CD14-positive monocyte (primary cell): Measurements from ENCODE around the gene CUBN. TPM values are rescaled to one million over a fixed set of nuclear protein-coding genes. Genes with fewer than 3 reads are reported as not detected.

ENCODE experiments used
- DNase-seq, 3 donors: peaks; one replicate each; pipeline ENCODE4 v3.0.0-alpha.2; 2011 to 2022
- H2AFZ ChIP-seq: 2 replicates; pipeline ENCODE4 v1.6.0; 2012; ENCODE audit warnings: mild to moderate bottlenecking, low read depth, low read length, inconsistent platforms; ENCODE audit not compliant: insufficient read depth, poor library complexity, severe bottlenecking
- H3K27ac ChIP-seq, 2 donors: 1 replicate in 1 of 2; 2 replicates in 1 of 2; pipeline ENCODE4 v1.5.1; 2012 to 2013; ENCODE audit warnings: low read length in 2 of 2, control low read depth in 1 of 2, inconsistent platforms in 1 of 2, low read depth in 1 of 2, mild to moderate bottlenecking in 1 of 2
- H3K27me3 ChIP-seq, 2 donors: one replicate each; pipeline versions ENCODE4 v1.6.0 to v1.6.1; 2011 to 2013; ENCODE audit warnings: low read length in 2 of 2; ENCODE audit not compliant: control insufficient read depth in 2 of 2, insufficient read depth in 2 of 2
- H3K36me3 ChIP-seq, 2 donors: replicated peaks in 1 of 2; 1 replicate in 1 of 2; 2 replicates in 1 of 2; pipeline versions ENCODE4 v1.5.1 to v1.6.1; 2012 to 2013; ENCODE audit warnings: low read length in 2 of 2, control low read depth in 1 of 2, inconsistent platforms in 1 of 2, mild to moderate bottlenecking in 1 of 2; ENCODE audit not compliant: insufficient read depth in 2 of 2, control insufficient read depth in 1 of 2
- H3K4me1 ChIP-seq, 2 donors: 1 replicate in 1 of 2; 2 replicates in 1 of 2; pipeline versions ENCODE4 v1.5.1 to v1.6.1; 2012 to 2013; ENCODE audit warnings: low read length in 2 of 2, control low read depth in 1 of 2, inconsistent platforms in 1 of 2, mild to moderate bottlenecking in 1 of 2, moderate library complexity in 1 of 2; ENCODE audit not compliant: insufficient read depth in 2 of 2, control insufficient read depth in 1 of 2
- H3K4me2 ChIP-seq: replicated peaks from 2 replicates; pipeline ENCODE3; 2012; ENCODE audit warnings: low read length, moderate library complexity, mild to moderate bottlenecking; ENCODE audit not compliant: poor library complexity, severe bottlenecking; ENCODE audit errors: extremely low read depth
- H3K4me3 ChIP-seq, 3 experiments: fragments of 200-600 bp in 1 of 3; sonication (generic) in 1 of 3; replicated peaks in 1 of 3; 1 replicate in 2 of 3; 2 replicates in 1 of 3; pipeline ENCODE4 v1.5.1; 2011 to 2013; ENCODE audit warnings: low read length in 3 of 3, mild to moderate bottlenecking in 3 of 3, control low read depth in 2 of 3, low read depth in 2 of 3, inconsistent platforms in 1 of 3, moderate library complexity in 1 of 3
- H3K79me2 ChIP-seq: 2 replicates; pipeline ENCODE4 v1.6.0; 2012; ENCODE audit warnings: mild to moderate bottlenecking, control low read depth, inconsistent platforms, low read length, moderate library complexity; ENCODE audit not compliant: insufficient read depth
- H3K9ac ChIP-seq: 2 replicates; pipeline ENCODE4 v1.6.0; 2017; ENCODE audit warnings: low read length, mild to moderate bottlenecking; ENCODE audit not compliant: insufficient read depth, poor library complexity, severe bottlenecking
- H3K9me3 ChIP-seq, 2 donors: replicated peaks in 1 of 2; 1 replicate in 1 of 2; 2 replicates in 1 of 2; pipeline versions ENCODE4 v1.5.1 to v1.6.1; 2012 to 2013; ENCODE audit warnings: low read length in 2 of 2, control low read depth in 1 of 2; ENCODE audit not compliant: control insufficient read depth in 1 of 2, insufficient read depth in 1 of 2
- H4K20me1 ChIP-seq: 2 replicates; pipeline ENCODE4 v1.6.0; 2012; ENCODE audit warnings: mild to moderate bottlenecking, low read length, control low read depth, moderate library complexity; ENCODE audit not compliant: insufficient read depth
- H3K27ac Mint-ChIP-seq, 7 donors: one replicate each; pipeline ENCODE4 v1.8.0; 2020; ENCODE audit warnings: mild to moderate bottlenecking in 7 of 7, mixed read lengths in 7 of 7, moderate library complexity in 6 of 7, inconsistent platforms in 2 of 7
- H3K27me3 Mint-ChIP-seq, 3 donors: one replicate each; pipeline ENCODE4 v1.8.0; 2021 to 2022; ENCODE audit warnings: low read depth in 3 of 3, mild to moderate bottlenecking in 3 of 3, mixed read lengths in 3 of 3, moderate library complexity in 3 of 3, inconsistent platforms in 1 of 3
- H3K36me3 Mint-ChIP-seq, 2 donors: one replicate each; pipeline ENCODE4 v1.8.0; 2020; ENCODE audit warnings: mixed read lengths in 2 of 2, inconsistent platforms in 1 of 2, mild to moderate bottlenecking in 1 of 2
- H3K4me1 Mint-ChIP-seq: one replicate; pipeline ENCODE4 v1.8.0; 2020; ENCODE audit warnings: mild to moderate bottlenecking, mixed read lengths
- H3K4me3 Mint-ChIP-seq, 2 donors: one replicate each; pipeline ENCODE4 v1.8.0; 2020; ENCODE audit warnings: mild to moderate bottlenecking in 2 of 2, mixed read lengths in 2 of 2, moderate library complexity in 1 of 2
- H3K9me3 Mint-ChIP-seq, 7 donors: one replicate each; pipeline ENCODE4 v1.8.0; 2020 to 2022; ENCODE audit warnings: mixed read lengths in 7 of 7, mild to moderate bottlenecking in 6 of 7, moderate library complexity in 6 of 7, inconsistent platforms in 2 of 7
- WGBS: methylation state at CpG from one replicate; pipeline ENCODE4 v1.1.5; 2013; ENCODE audit warnings: missing lambda C conversion rate; ENCODE audit not compliant: insufficient coverage; 5-methylcytosine and 5-hydroxymethylcytosine counted together
- intact Hi-C, 2 donors: fragments of 100-400 bp; cut with micrococcal nuclease; formaldehyde crosslinking; loops; one replicate each; pipeline versions ENCODE4 v1.15.0 to v1.15.1; 2023
- polyA plus RNA-seq, 3 donors: library from polyadenylated mRNA; depleted of rRNA in 1 of 3; unstranded in 2 of 3; stranded (reverse) in 1 of 3; fragments of 300-500 nt in 2 of 3; fragments of >200 nt in 1 of 3; fragmentation: Illumina TruSeq in 2 of 3; gene quantifications; 1 replicate in 2 of 3; 2 replicates in 1 of 3; pipeline ENCODE4 v1.2.3, GENCODE V29; 2012 to 2021
- TF ChIP-seq, protein P1 (sequence below): fragments of 200-600 bp; IDR thresholded peaks from one replicate; pipeline ENCODE4 v1.8.0; 2022; ENCODE audit warnings: antibody characterized with exemption, mild to moderate bottlenecking

CUBN gene
- polyA plus RNA-seq, 3 donors: 0.95 TPM; not detected in 2

DNA sequence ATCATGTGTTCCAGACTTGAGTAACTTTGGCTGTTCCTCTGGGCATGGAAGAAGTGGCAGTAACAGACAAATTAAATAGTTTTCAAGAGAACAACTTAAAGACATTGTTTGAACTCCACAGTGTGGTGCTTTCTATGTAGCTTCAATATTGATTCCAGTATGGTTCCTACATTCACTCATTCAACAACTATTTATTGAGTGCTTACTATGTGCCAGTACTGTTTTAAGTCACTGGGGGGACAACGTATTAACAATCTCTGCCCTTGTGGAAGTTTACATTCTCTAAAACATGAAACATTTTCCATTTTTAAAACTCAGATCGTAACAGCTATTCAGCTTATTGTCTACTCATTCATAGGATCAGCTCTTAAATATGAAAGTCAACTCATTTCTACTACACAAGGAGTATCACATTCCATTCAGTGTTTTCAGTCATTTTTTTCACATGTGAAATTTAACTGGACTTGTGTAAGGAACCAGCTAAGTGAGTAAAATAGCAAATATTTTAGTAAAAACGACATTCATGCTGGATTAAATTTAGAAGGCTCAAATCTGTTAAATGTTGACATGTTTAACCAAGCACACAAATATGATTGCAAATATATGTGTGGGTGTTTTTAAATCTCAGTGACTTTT lies 13.6 kb upstream of the CUBN start:
- Mint-ChIP-seq H3K36me3 (peaks cover 3 to 4% of the 10 kb centered on the region in 2 donors), H3K4me3 (no peak overlapping the region), H3K4me1 (peaks cover 3% of the 10 kb centered on the region), H3K9me3 (peaks cover 0 to 7% (median 3%) of the 10 kb centered on the region in 7 donors), H3K27me3 (peaks cover 0 to 2% (median 0%) of the 10 kb centered on the region in 3 donors), H3K27ac (no peak overlapping the region)
- DNase-seq: no peak
- Histone ChIP-seq H3K4me3 (no peak overlapping the region), H3K79me2 (no peaks in the 10 kb centered on the region), H2AFZ (no peak overlapping the region), H3K27ac (no peak overlapping the region), H3K9me3 (peaks cover 0 to 4% of the 10 kb centered on the region in 2 donors), H3K4me1 (no peaks in the 10 kb centered on the region), H3K4me2 (no peak overlapping the region), H4K20me1 (no peaks in the 10 kb centered on the region), H3K27me3 (no peaks in the 10 kb centered on the region), H3K9ac (no peak overlapping the region), H3K36me3 (no peaks in the 10 kb centered on the region)
- intact Hi-C loops: no loop called here
- TF ChIP-seq, protein P1, sequence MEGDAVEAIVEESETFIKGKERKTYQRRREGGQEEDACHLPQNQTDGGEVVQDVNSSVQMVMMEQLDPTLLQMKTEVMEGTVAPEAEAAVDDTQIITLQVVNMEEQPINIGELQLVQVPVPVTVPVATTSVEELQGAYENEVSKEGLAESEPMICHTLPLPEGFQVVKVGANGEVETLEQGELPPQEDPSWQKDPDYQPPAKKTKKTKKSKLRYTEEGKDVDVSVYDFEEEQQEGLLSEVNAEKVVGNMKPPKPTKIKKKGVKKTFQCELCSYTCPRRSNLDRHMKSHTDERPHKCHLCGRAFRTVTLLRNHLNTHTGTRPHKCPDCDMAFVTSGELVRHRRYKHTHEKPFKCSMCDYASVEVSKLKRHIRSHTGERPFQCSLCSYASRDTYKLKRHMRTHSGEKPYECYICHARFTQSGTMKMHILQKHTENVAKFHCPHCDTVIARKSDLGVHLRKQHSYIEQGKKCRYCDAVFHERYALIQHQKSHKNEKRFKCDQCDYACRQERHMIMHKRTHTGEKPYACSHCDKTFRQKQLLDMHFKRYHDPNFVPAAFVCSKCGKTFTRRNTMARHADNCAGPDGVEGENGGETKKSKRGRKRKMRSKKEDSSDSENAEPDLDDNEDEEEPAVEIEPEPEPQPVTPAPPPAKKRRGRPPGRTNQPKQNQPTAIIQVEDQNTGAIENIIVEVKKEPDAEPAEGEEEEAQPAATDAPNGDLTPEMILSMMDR: no peak
- WGBS: 100% methylated on average over 2 of the region's 3 CpGs

DNA sequence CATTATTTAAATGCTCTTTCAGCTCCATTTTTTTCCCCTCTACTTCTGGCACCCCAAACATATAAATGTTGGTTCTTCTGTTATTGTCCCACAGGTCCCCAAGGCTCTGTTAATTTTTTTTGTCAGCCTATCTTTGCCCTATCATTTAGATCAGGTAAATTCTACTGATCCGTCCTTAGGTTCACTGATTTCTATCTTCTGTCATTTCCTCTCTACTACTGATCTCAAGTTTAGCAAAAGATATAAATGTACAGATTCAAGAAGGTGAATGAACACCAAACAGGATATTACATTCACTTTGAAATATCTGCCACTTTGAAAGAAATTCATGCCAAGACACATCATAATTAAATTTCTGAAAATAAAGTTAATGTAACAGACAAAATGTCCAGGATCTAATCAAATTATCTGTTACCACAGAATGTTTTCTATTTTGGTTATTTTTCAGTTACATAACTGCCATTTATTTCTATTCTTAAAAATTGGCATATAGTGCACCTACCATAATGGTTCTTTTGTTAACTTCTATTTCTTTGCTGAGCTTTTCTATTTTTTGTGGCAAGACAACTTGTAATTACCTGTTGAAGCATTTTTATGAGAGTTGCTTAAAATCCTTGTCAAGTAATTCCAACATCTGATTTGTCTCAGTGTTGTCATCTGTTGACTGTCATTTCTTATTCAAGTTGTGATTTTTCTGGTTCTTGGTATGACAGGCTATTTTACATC lies 12.1 kb upstream of the CUBN start:
- peak overlapping the region in 1 of 7 donors; percentile 47 for H3K27ac Mint-ChIP-seq

More for the DNA sequence above, 12.1 kb upstream of the CUBN start:
- no peaks in the 10 kb centered on the region for H3K79me2 ChIP-seq
- no peaks in the 10 kb centered on the region for H3K36me3 ChIP-seq
- no peak overlapping the region for H3K4me3 ChIP-seq
- intact Hi-C loops: no loop called here
- H3K9me3 ChIP-seq: peaks cover 0 to 4% of the 10 kb centered on the region in 2 donors
- H4K20me1 ChIP-seq: no peaks in the 10 kb centered on the region
- no peak overlapping the region for H3K27ac ChIP-seq
- no CpG with 5 or more reads among the region's 1 CpG for WGBS
- no peaks in the 10 kb centered on the region for H3K4me1 ChIP-seq
- no peak for DNase-seq
- no peak overlapping the region for H3K9ac ChIP-seq
- TF ChIP-seq, protein P1: no peak
- H3K4me3 Mint-ChIP-seq: no peak overlapping the region
- no peak overlapping the region for H2AFZ ChIP-seq
- H3K4me2 ChIP-seq: no peak overlapping the region
- peaks cover 2 to 3% of the 10 kb centered on the region in 2 donors for H3K36me3 Mint-ChIP-seq
- peaks cover 0 to 7% (median 3%) of the 10 kb centered on the region in 7 donors for H3K9me3 Mint-ChIP-seq
- no peaks in the 10 kb centered on the region for H3K27me3 ChIP-seq
- peaks cover 0 to 2% (median 0%) of the 10 kb centered on the region in 3 donors for H3K27me3 Mint-ChIP-seq
- no peaks in the 10 kb centered on the region for H3K4me1 Mint-ChIP-seq
